SU-DHL-6 (cell line): Measurements from ENCODE around the gene BRMS1.
A peak's percentile ranks its signal among the peaks of the same experiment; 100 is the strongest.
"Not testable (repeated sequence)": the region's sequence is repeated elsewhere in the genome, so short reads cannot be mapped to it uniquely, and the experiment has no call there.

ENCODE experiments used
- H2AFZ ChIP-seq: fragments of 200-600 bp; sonication (generic); 2 replicates; pipeline ENCODE4 v1.6.1; 2014; ENCODE audit warnings: low read depth, mild to moderate bottlenecking, moderate library complexity, mixed read lengths, antibody characterized with exemption, low read length; ENCODE audit not compliant: severe bottlenecking
- H3F3A ChIP-seq: fragments of 200-600 bp; shearing (Covaris generic); 2 replicates; pipeline ENCODE4 v1.6.0; 2016; ENCODE audit warnings: antibody characterized with exemption, mild to moderate bottlenecking; ENCODE audit not compliant: insufficient read depth
- H3K27ac ChIP-seq: fragments of 200-600 bp; sonication (generic); 2 replicates; pipeline ENCODE4 v1.5.1; 2016; ENCODE audit warnings: low read depth, mild to moderate bottlenecking, low read length, moderate library complexity, mixed read lengths
- H3K27me3 ChIP-seq: fragments of 200-600 bp; sonication (generic), shearing (Covaris generic); 2 replicates; pipeline ENCODE4 v1.6.0; 2014; ENCODE audit warnings: mild to moderate bottlenecking, low read length
- H3K36me3 ChIP-seq: fragments of 200-600 bp; sonication (generic); 2 replicates; pipeline ENCODE4 v1.6.1; 2014; ENCODE audit warnings: mild to moderate bottlenecking, low read length, mixed read lengths
- H3K4me2 ChIP-seq: fragments of 300-600, 200-600 bp; shearing (Covaris generic), sonication (generic); 2 replicates; pipeline ENCODE4 v1.6.0; 2014; ENCODE audit warnings: low read length, low read depth, mild to moderate bottlenecking; ENCODE audit not compliant: poor library complexity, severe bottlenecking
- H3K4me3 ChIP-seq: fragments of 200-600 bp; sonication (generic); 2 replicates; pipeline ENCODE4 v1.5.1; 2014; ENCODE audit warnings: antibody characterized with exemption, low read length, mild to moderate bottlenecking, mixed read lengths; ENCODE audit not compliant: insufficient read depth, poor library complexity, severe bottlenecking
- H3K79me2 ChIP-seq: fragments of 200-600 bp; sonication (generic); 2 replicates; pipeline ENCODE4 v1.6.1; 2014; ENCODE audit warnings: mild to moderate bottlenecking, low read length, moderate library complexity; ENCODE audit not compliant: insufficient read depth
- H3K9ac ChIP-seq: fragments of 200-600 bp; sonication (generic); 2 replicates; pipeline ENCODE4 v1.7.0; 2014; ENCODE audit warnings: mild to moderate bottlenecking, low read length
- H3K9me2 ChIP-seq: fragments of 200-600 bp; sonication (generic); replicated peaks from 2 replicates; pipeline ENCODE4 v1.6.1; 2014; ENCODE audit warnings: low read length; ENCODE audit not compliant: insufficient read depth
- H3K9me3 ChIP-seq: fragments of 200-600 bp; sonication (generic); 2 replicates; pipeline ENCODE4 v1.6.1; 2014; ENCODE audit warnings: low read length, mixed read lengths; ENCODE audit not compliant: insufficient read depth
- H4K20me1 ChIP-seq: fragments of 200-600 bp; sonication (generic); 2 replicates; pipeline ENCODE4 v1.6.1; 2014; ENCODE audit warnings: low read depth, mild to moderate bottlenecking, antibody characterized with exemption, low read length, moderate library complexity, mixed read lengths
- EZH2phosphoT487 ChIP-seq: fragments of 200-600 bp; sonication (generic), shearing (Covaris generic); conservative IDR thresholded peaks from 2 replicates; pipeline ENCODE4 v1.6.1; 2018; ENCODE audit warnings: mild to moderate bottlenecking, antibody characterized with exemption, low read length, moderate library complexity, mixed read lengths
- TF ChIP-seq, protein P1 (sequence below): fragments of 200-600 bp; sonication (generic); IDR thresholded peaks from one replicate; pipeline ENCODE4 v1.5.1; 2017; ENCODE audit warnings: antibody characterized with exemption, mild to moderate bottlenecking, low read length, moderate library complexity; ENCODE audit not compliant: insufficient read depth, poor library complexity, severe bottlenecking

Gene BRMS1

DNA sequence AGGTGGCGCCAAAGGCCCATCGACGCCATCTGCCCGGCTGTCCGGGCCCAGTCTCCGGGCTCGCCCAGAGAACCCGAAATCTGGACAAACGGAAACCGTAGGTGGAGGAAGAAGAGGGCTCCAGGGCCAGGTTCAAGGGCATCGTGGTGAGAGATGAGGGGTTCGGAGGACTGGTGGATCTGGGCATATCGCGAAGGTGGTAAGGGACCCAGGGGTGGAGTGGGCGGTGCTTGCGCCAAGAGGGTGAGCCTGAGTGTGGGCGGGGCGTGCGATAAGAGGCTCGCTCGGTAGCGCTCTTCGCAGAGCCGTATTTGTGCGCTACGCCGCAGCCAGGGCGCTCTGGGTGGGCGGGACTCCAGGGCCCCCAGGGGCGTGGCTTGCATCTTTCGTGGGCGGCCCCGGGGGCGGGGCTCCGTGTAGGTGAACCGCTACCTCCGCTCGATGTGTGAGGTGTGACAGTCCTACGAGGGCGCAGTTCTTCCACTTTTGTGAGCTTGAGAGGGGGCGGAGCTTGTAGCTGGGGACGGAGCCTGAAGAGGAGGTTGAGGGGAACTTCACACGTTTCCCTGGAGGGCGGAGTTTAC lies 32.8 kb downstream of the BRMS1 start:
- Histone ChIP-seq H4K20me1 (no peaks in the 10 kb centered on the region), H3K9me2 (no peaks in the 10 kb centered on the region), H2AFZ (peak overlapping the region; percentile 92), H3K27ac (peak overlapping the region; percentile 71), H3K4me3 (peak overlapping the region; percentile 67), H3K79me2 (no peaks in the 10 kb centered on the region), H3K9me3 (no peaks in the 10 kb centered on the region), H3K9ac (peak overlapping the region; percentile 49), H3F3A (no peaks in the 10 kb centered on the region), H3K27me3 (no peaks in the 10 kb centered on the region), H3K36me3 (no peaks in the 10 kb centered on the region), H3K4me2 (peak overlapping the region; percentile 90)
- TF ChIP-seq, protein P1, sequence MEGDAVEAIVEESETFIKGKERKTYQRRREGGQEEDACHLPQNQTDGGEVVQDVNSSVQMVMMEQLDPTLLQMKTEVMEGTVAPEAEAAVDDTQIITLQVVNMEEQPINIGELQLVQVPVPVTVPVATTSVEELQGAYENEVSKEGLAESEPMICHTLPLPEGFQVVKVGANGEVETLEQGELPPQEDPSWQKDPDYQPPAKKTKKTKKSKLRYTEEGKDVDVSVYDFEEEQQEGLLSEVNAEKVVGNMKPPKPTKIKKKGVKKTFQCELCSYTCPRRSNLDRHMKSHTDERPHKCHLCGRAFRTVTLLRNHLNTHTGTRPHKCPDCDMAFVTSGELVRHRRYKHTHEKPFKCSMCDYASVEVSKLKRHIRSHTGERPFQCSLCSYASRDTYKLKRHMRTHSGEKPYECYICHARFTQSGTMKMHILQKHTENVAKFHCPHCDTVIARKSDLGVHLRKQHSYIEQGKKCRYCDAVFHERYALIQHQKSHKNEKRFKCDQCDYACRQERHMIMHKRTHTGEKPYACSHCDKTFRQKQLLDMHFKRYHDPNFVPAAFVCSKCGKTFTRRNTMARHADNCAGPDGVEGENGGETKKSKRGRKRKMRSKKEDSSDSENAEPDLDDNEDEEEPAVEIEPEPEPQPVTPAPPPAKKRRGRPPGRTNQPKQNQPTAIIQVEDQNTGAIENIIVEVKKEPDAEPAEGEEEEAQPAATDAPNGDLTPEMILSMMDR = no peak
- TF ChIP-seq EZH2phosphoT487 = no peak

DNA sequence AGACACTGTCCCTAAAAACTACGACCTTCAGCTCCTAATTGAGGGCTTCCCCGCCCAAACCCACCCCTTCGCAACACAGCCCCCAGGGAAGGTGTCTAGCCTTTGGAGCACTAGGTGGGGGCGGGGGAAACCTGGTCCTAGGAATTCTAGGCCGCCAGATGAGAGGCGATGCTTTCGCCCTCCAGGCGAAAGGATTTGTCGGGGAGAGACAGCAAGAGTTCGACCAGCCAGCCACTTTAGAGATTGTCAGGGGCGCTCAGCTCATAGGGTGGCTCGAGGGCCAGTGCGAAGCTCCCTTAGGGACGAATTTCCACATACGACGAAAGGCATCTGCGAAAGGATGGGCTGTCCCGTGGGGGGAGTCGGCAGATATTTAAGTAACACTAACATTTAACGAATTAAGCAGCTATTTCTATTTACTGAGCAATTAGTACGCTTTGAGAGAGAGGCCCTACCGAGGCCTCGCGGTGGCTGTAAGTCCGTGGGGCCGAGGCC lies 33.4 kb downstream of the BRMS1 start:
- H3K9ac ChIP-seq = peak overlapping the region; percentile 41
- H3K36me3 ChIP-seq = no peaks in the 10 kb centered on the region
- peak overlapping the region; percentile 55 for H2AFZ ChIP-seq
- H3K9me3 ChIP-seq = no peaks in the 10 kb centered on the region
- H3K27ac ChIP-seq = no peak overlapping the region
- peak overlapping the region; percentile 67 for H3K4me3 ChIP-seq
- no peaks in the 10 kb centered on the region for H4K20me1 ChIP-seq
- no peaks in the 10 kb centered on the region for H3K9me2 ChIP-seq
- no peaks in the 10 kb centered on the region for H3K79me2 ChIP-seq
- no peak for TF ChIP-seq EZH2phosphoT487
- TF ChIP-seq, protein P1 = peak; percentile 59
- H3F3A ChIP-seq = no peaks in the 10 kb centered on the region
- H3K27me3 ChIP-seq = no peaks in the 10 kb centered on the region
- H3K4me2 ChIP-seq = peak overlapping the region; percentile 90

DNA sequence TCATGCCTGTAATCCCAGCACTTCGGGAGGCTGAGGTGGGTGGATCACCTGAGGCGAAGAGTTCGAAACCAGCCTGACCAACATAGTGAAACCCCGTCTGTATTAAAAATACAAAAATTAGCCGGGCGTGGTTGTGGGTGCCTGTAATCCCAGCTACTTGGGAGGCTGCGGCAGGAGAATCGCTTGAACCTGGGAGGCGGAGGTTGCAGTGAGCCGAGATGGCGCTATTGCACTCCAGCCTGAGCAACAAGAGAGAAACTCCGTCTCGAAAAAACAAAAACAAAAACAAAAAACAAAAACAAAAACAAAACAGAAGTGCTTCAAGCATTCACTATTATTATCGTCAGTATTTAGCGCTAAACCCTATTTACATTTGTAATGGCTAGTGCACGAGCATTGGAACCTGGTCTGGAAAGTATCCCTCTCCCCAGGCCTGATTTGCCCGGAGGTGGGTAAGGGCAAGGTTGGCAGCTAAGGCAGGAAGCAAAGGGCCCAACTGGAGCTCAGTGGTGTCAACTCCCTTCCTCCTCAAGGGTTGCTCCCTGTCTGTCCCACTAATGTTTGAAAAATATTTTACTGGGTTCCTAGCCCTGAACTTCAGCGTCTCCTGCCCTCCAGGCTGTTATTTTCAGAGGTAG lies 34.0 kb downstream of the BRMS1 start:
- H3K9me3 ChIP-seq, H3F3A ChIP-seq, H3K79me2 ChIP-seq, H2AFZ ChIP-seq, H4K20me1 ChIP-seq, H3K9me2 ChIP-seq, H3K27me3 ChIP-seq, H3K4me2 ChIP-seq, H3K36me3 ChIP-seq, H3K9ac ChIP-seq, H3K27ac ChIP-seq, H3K4me3 ChIP-seq: not testable (repeated sequence)

DNA sequence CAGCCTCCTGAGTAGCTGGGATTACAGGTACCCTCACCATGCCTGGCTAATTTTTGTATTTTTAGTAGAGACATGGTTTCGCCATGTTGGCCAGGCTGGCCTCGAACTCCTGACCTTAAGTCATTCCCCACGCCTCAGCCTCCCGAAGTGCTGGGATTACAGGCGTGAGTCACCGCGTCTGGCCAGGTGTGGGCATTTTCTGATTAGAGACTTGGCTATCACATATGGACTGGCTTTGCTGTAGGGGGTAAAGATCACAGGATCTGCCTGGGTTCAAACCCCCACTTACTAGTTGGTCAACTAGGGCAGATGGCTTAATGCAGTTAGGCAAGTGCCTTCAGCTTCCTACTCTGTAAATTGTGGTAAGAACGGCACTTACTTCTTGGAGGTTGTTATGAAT lies 34.6 kb downstream of the BRMS1 start:
- Histone ChIP-seq H3K79me2 (no peaks in the 10 kb centered on the region), H3K27me3 (no peaks in the 10 kb centered on the region), H3K27ac (no peak overlapping the region), H3K9me3 (no peaks in the 10 kb centered on the region), H4K20me1 (no peaks in the 10 kb centered on the region), H3K9me2 (no peaks in the 10 kb centered on the region), H3K4me3 (no peak overlapping the region), H3K4me2 (no peak overlapping the region), H3K36me3 (no peaks in the 10 kb centered on the region), H2AFZ (no peak overlapping the region), H3K9ac (no peak overlapping the region), H3F3A (no peaks in the 10 kb centered on the region)
- TF ChIP-seq EZH2phosphoT487 = no peak
- TF ChIP-seq, protein P1 = no peak
